IMR-90 (cell line): ENCODE results near the gene TGM1. TPM values are rescaled to one million over a fixed set of nuclear protein-coding genes. Genes with fewer than 3 reads are reported as not detected.
A peak's percentile ranks its signal among the peaks of the same experiment; 100 is the strongest.

Experiments
- ATAC-seq: fragments of 200-7000 bp; cut with Tn5 transposase; 2 replicates; pipeline ENCODE4 v1.9.1; 2020; ENCODE audit warnings: low read depth, mild to moderate bottlenecking, moderate library complexity
- BruUV-seq: library from RNA; stranded (reverse); fragments of 400-500 nt; replicated peaks from 2 replicates; lab custom pipeline; 2021; lab: Mats Ljungman, UMichigan
- CTCF ChIA-PET: fragments of 300-600 bp; formaldehyde crosslinking; extraction: SDS; loops from one replicate; lab custom pipeline; 2021; ENCODE audit warnings: antibody characterized with exemption; lab: Yijun Ruan, JAX
- POLR2A ChIA-PET: fragments of 300-600 bp; sonication (Branson Sonifier 250); formaldehyde crosslinking; loops from one replicate; lab custom pipeline; 2022; ENCODE audit warnings: antibody characterized with exemption; ENCODE audit not compliant: unreplicated experiment; lab: Charles Lee
- DNase-seq: peaks from one replicate; pipeline ENCODE4 v3.0.0; 2013
- H2AFZ ChIP-seq: replicated peaks from 2 replicates; pipeline ENCODE3; 2013; ENCODE audit warnings: low read length, mild to moderate bottlenecking; ENCODE audit not compliant: poor library complexity
- H2AK5ac ChIP-seq: 2 replicates; pipeline ENCODE4 v1.6.1; 2013; ENCODE audit warnings: low read depth, low read length, inconsistent platforms
- H2AK9ac ChIP-seq: replicated peaks from 2 replicates; pipeline ENCODE3; 2013; ENCODE audit warnings: mild to moderate bottlenecking, low read depth, low read length, moderate library complexity; ENCODE audit not compliant: poor library complexity
- H2BK120ac ChIP-seq: 2 replicates; pipeline ENCODE4 v1.6.1; 2013; ENCODE audit warnings: low read depth, low read length, inconsistent platforms
- H2BK15ac ChIP-seq: 3 replicates; pipeline ENCODE4 v1.6.1; 2013; ENCODE audit warnings: low read depth, low read length, inconsistent platforms
- H2BK20ac ChIP-seq: 2 replicates; pipeline ENCODE4 v1.6.1; 2013; ENCODE audit warnings: low read depth, mild to moderate bottlenecking, inconsistent platforms, low read length, moderate library complexity
- H2BK5ac ChIP-seq: 2 replicates; pipeline ENCODE4 v1.6.1; 2013; ENCODE audit warnings: mild to moderate bottlenecking, low read depth, low read length, inconsistent platforms; ENCODE audit not compliant: poor library complexity, severe bottlenecking
- H3K14ac ChIP-seq: replicated peaks from 2 replicates; pipeline ENCODE4 v1.6.1; 2013; ENCODE audit warnings: low read depth, low read length, inconsistent platforms
- H3K18ac ChIP-seq: 2 replicates; pipeline ENCODE4 v1.6.1; 2013; ENCODE audit warnings: low read depth, low read length, control low read depth
- H3K23ac ChIP-seq: 2 replicates; pipeline ENCODE4 v1.6.1; 2013; ENCODE audit warnings: low read depth, low read length, inconsistent platforms
- H3K27ac ChIP-seq: 2 replicates; pipeline ENCODE4 v1.5.1; 2013; ENCODE audit warnings: mild to moderate bottlenecking, control low read depth, low read length; ENCODE audit not compliant: insufficient read depth
- H3K27me3 ChIP-seq: 2 replicates; pipeline ENCODE4 v1.6.1; 2013; ENCODE audit warnings: low read length; ENCODE audit not compliant: control insufficient read depth, insufficient read depth
- H3K36me3 ChIP-seq: 2 replicates; pipeline ENCODE4 v1.6.1; 2013; ENCODE audit warnings: low read length, mixed read lengths; ENCODE audit not compliant: control insufficient read depth, insufficient read depth
- H3K4ac ChIP-seq: 2 replicates; pipeline ENCODE4 v1.6.1; 2013; ENCODE audit warnings: low read depth, low read length, inconsistent platforms
- H3K4me1 ChIP-seq: 2 replicates; pipeline ENCODE4 v1.6.1; 2013; ENCODE audit warnings: low read length, mixed read lengths; ENCODE audit not compliant: control insufficient read depth, insufficient read depth
- H3K4me2 ChIP-seq: 2 replicates; pipeline ENCODE4 v1.6.1; 2013; ENCODE audit warnings: low read depth, mild to moderate bottlenecking, control low read depth, low read length, moderate library complexity
- H3K4me3 ChIP-seq: 2 replicates; pipeline ENCODE4 v1.5.1; 2013; ENCODE audit warnings: low read depth, mild to moderate bottlenecking, control low read depth, low read length, moderate library complexity; ENCODE audit not compliant: insufficient read depth
- H3K56ac ChIP-seq: 2 replicates; pipeline ENCODE4 v1.6.1; 2013; ENCODE audit warnings: low read length, inconsistent platforms; ENCODE audit not compliant: insufficient read depth; ENCODE audit errors: extremely low read depth
- H3K79me1 ChIP-seq, 2 experiments: 2 replicates each; pipeline ENCODE4 v1.6.1; 2013; ENCODE audit warnings: low read length in 2 of 2, inconsistent platforms in 1 of 2, low read depth in 1 of 2
- H3K9ac ChIP-seq: 2 replicates; pipeline ENCODE4 v1.6.1; 2013; ENCODE audit warnings: low read depth, low read length, control low read depth
- H3K9me1 ChIP-seq: 2 replicates; pipeline ENCODE4 v1.6.1; 2013; ENCODE audit warnings: low read length, inconsistent platforms; ENCODE audit not compliant: insufficient read depth
- H3K9me3 ChIP-seq: 2 replicates; pipeline ENCODE4 v1.6.1; 2013; ENCODE audit warnings: low read length; ENCODE audit not compliant: control insufficient read depth, insufficient read depth
- H4K20me1 ChIP-seq: 2 replicates; pipeline ENCODE4 v1.6.1; 2013; ENCODE audit warnings: low read length, inconsistent platforms; ENCODE audit not compliant: insufficient read depth
- H4K5ac ChIP-seq: 2 replicates; pipeline ENCODE4 v1.6.1; 2013; ENCODE audit warnings: mild to moderate bottlenecking, low read depth, low read length, control low read depth
- H4K8ac ChIP-seq, 2 experiments: 2 replicates each; pipeline ENCODE4 v1.6.1; 2013; ENCODE audit warnings: low read depth in 2 of 2, low read length in 2 of 2, control low read depth in 1 of 2, inconsistent platforms in 1 of 2
- H4K91ac ChIP-seq: 2 replicates; pipeline ENCODE4 v1.6.1; 2013; ENCODE audit warnings: low read depth, low read length, inconsistent platforms; ENCODE audit not compliant: insufficient read depth
- CHD1 ChIP-seq: IDR thresholded peaks from 2 replicates; pipeline ENCODE4 v1.6.1; 2012; ENCODE audit warnings: low read depth, low read length, improper control_type of control experiment
- CTCF ChIP-seq: conservative IDR thresholded peaks from 2 replicates; pipeline ENCODE4 v1.5.1; 2012; ENCODE audit warnings: mild to moderate bottlenecking, low read depth, low read length, improper control_type of control experiment
- ELK1 ChIP-seq: fragments of 150-350 bp; IDR thresholded peaks from 2 replicates; pipeline ENCODE4 v1.6.1; 2016; ENCODE audit warnings: low read depth, mild to moderate bottlenecking, low read length, moderate library complexity, borderline replicate concordance
- FOS ChIP-seq: fragments of 150-350 bp; IDR thresholded peaks from 2 replicates; pipeline ENCODE4 v1.6.1; 2016; ENCODE audit warnings: low read depth, low read length
- MAFK ChIP-seq: IDR thresholded peaks from 2 replicates; pipeline ENCODE4 v1.6.1; 2012; ENCODE audit warnings: low read depth, low read length, improper control_type of control experiment
- MAZ ChIP-seq: IDR thresholded peaks from 2 replicates; pipeline ENCODE4 v1.6.1; 2012; ENCODE audit warnings: low read depth, mild to moderate bottlenecking, low read length, improper control_type of control experiment, moderate library complexity, borderline replicate concordance
- SMC3 ChIP-seq: fragments of 150-350 bp; IDR thresholded peaks from 2 replicates; pipeline ENCODE4 v1.6.1; 2016; ENCODE audit warnings: low read depth, mild to moderate bottlenecking, antibody characterized with exemption, low read length, moderate library complexity
- WGBS, 2 experiments: methylation state at CpG; one replicate each; pipeline versions ENCODE4 v1.1.5 to v1.1.7; 2013; ENCODE audit warnings: missing lambda C conversion rate in 2 of 2; ENCODE audit not compliant: insufficient read length in 1 of 2; ENCODE audit errors: extremely low coverage in 2 of 2; 5-methylcytosine and 5-hydroxymethylcytosine counted together
- dilution Hi-C: fragments of 300-500 bp; cut with HindIII; formaldehyde crosslinking; loops from one replicate; pipeline ENCODE4 v1.14.3; 2018; ENCODE audit warnings: low sequenced_read_pairs; ENCODE audit not compliant: unreplicated experiment
- in situ Hi-C: fragments of 300-500 bp; cut with MboI; formaldehyde crosslinking; loops from 3 replicates; pipeline ENCODE4 v1.14.3; 2019; ENCODE audit warnings: low sequenced_read_pairs, inconsistent platforms, mixed read lengths
- intact Hi-C: fragments of 100-400 bp; cut with micrococcal nuclease; formaldehyde crosslinking; loops from 2 replicates; pipeline ENCODE4 v1.10.0; 2022
- polyA plus RNA-seq, 3 experiments: library from polyadenylated mRNA; depleted of rRNA; stranded (reverse); fragments of >200 nt; gene quantifications; 2 replicates each; pipeline ENCODE4 v1.2.3, GENCODE V29; 2012; ENCODE audit warnings: low replicate concordance in 1 of 3
- total RNA-seq: library from RNA; depleted of rRNA; stranded (reverse); fragments of >200 nt; gene quantifications from 2 replicates; pipeline ENCODE4 v1.2.3, GENCODE V29; 2012

Gene TGM1
- total and polyA plus RNA-seq, 2 of the 4 experiments (the other 2 are of a cell fraction) = 0.72 to 3.3 TPM

- Histone ChIP-seq H3K9me3 (no peaks in the 10 kb centered on the region), H3K9me1 (no peaks in the 10 kb centered on the region), H3K79me1 (peaks cover 21 to 51% of the 10 kb centered on the region in 2 experiments), H2AK9ac (peak overlapping the region; percentile 74), H3K9ac (no peak overlapping the region), H4K20me1 (no peaks in the 10 kb centered on the region), H3K4ac (no peak overlapping the region), H3K27ac (no peak overlapping the region), H3K36me3 (peaks cover 16% of the 10 kb centered on the region), H4K91ac (no peak overlapping the region), H2AK5ac (no peak overlapping the region), H2BK5ac (no peak overlapping the region), H2BK120ac (no peak overlapping the region), H3K56ac (no peak overlapping the region), H3K14ac (no peak overlapping the region), H3K4me3 (no peak overlapping the region), H3K4me2 (no peak overlapping the region), H2AFZ (no peak overlapping the region), H3K4me1 (peaks cover 9% of the 10 kb centered on the region), H3K27me3 (no peaks in the 10 kb centered on the region), H3K18ac (no peak overlapping the region), H2BK20ac (no peak overlapping the region), H4K8ac (no peak overlapping the region), H3K23ac (no peak overlapping the region), H4K5ac (no peak overlapping the region), H2BK15ac (no peak overlapping the region)
- CTCF ChIA-PET = interaction anchor here (0.5 to 3.0 kb wide), 8 partner anchors 11 to 182 kb away, joined by 3 to 23 read pairs (median 4); partner anchors contain the start of genes CIDEB, IPO4, LTB4R2 and TINF2
- DNase-seq (peak; percentile 28), ATAC-seq (no peak)
- WGBS, 2 experiments = 49% methylated on average over 4 of the region's 5 CpGs; no CpG with 5 or more reads in 1 of the 2 experiments
- TF ChIP-seq MAZ (no peak), ELK1 (no peak), FOS (no peak), CTCF (peak; percentile 41; the same call in 1 of the 2 replicates), CHD1 (no peak), SMC3 (0 out of 2 replicates have a peak, but pooled peaks have one; percentile 18), MAFK (no peak)
- intact Hi-C loops (loop anchor here (1.0 to 10.0 kb wide), 6 partner anchors 26 to 313 kb away; partner anchors contain the start of genes DHRS4L2, MDP1, PSME2 and RABGGTA), dilution Hi-C loops (no loop called here), in situ Hi-C loops (loop anchor here (5.0 kb wide), 1 partner anchor 55 kb away; the partner anchor contains the start of gene TINF2)
- no TSS peak for BruUV-seq
- POLR2A ChIA-PET = interaction anchor here (0.6 to 1.9 kb wide), 2 partner anchors 55 to 109 kb away, joined by 3 to 6 read pairs; partner anchors contain the start of genes IPO4 and TINF2
Measured at GRCh38 chr14:24297190-24297964, 34.4 kb upstream of the TGM1 start.
